ENCODE results near the gene ERBB2. TPM values are rescaled to one million over a fixed set of nuclear protein-coding genes. Genes with fewer than 3 reads are reported as not detected.
A peak's percentile ranks its signal among the peaks of the same experiment; 100 is the strongest.

ERBB2 gene
- total and polyA plus RNA-seq, 2 of the 13 experiments (the other 11 are each of a cell fraction or from before 2014, with no cell fraction given) = 57.7 to 64.1 TPM

DNA sequence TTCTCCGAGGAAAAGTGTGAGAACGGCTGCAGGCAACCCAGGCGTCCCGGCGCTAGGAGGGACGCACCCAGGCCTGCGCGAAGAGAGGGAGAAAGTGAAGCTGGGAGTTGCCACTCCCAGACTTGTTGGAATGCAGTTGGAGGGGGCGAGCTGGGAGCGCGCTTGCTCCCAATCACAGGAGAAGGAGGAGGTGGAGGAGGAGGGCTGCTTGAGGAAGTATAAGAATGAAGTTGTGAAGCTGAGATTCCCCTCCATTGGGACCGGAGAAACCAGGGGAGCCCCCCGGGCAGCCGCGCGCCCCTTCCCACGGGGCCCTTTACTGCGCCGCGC is at the start of gene ERBB2 (continued):
- TF ChIP-seq FOXA3 (CRISPR knock-in tag; IDR thresholded peaks at IDR 0.05) = no peak
- no peak for TF ChIP-seq NR3C1 (CRISPR knock-in tag; IDR thresholded peaks at IDR 0.05)
- TF ChIP-seq ATF7 (IDR thresholded peaks at IDR 0.05) = no peak
- TF ChIP-seq ATF7 (CRISPR knock-in tag; IDR thresholded peaks at IDR 0.05) = no peak
- TF ChIP-seq ZNF432 (CRISPR knock-in tag; IDR thresholded peaks at IDR 0.05; ENCODE audit: borderline replicate concordance) = no peak
- no peak for TF ChIP-seq JARID2 (CRISPR knock-in tag; IDR thresholded peaks at IDR 0.05; ENCODE audit: insufficient replicate concordance)
- peak; percentile 36; the same call in 1 of the 2 replicates for TF ChIP-seq KAT8 (CRISPR knock-in tag; IDR thresholded peaks at IDR 0.05)
- TF ChIP-seq, protein P1, sequence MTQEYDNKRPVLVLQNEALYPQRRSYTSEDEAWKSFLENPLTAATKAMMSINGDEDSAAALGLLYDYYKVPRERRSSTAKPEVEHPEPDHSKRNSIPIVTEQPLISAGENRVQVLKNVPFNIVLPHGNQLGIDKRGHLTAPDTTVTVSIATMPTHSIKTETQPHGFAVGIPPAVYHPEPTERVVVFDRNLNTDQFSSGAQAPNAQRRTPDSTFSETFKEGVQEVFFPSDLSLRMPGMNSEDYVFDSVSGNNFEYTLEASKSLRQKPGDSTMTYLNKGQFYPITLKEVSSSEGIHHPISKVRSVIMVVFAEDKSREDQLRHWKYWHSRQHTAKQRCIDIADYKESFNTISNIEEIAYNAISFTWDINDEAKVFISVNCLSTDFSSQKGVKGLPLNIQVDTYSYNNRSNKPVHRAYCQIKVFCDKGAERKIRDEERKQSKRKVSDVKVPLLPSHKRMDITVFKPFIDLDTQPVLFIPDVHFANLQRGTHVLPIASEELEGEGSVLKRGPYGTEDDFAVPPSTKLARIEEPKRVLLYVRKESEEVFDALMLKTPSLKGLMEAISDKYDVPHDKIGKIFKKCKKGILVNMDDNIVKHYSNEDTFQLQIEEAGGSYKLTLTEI (CRISPR knock-in tag; conservative IDR thresholded peaks at IDR 0.05) = no peak
- no peak for TF ChIP-seq ZNF124 (CRISPR knock-in tag; IDR thresholded peaks at IDR 0.05)
- TF ChIP-seq ZFP36L2 (CRISPR knock-in tag; IDR thresholded peaks at IDR 0.05) = no peak
- TF ChIP-seq, protein P2, sequence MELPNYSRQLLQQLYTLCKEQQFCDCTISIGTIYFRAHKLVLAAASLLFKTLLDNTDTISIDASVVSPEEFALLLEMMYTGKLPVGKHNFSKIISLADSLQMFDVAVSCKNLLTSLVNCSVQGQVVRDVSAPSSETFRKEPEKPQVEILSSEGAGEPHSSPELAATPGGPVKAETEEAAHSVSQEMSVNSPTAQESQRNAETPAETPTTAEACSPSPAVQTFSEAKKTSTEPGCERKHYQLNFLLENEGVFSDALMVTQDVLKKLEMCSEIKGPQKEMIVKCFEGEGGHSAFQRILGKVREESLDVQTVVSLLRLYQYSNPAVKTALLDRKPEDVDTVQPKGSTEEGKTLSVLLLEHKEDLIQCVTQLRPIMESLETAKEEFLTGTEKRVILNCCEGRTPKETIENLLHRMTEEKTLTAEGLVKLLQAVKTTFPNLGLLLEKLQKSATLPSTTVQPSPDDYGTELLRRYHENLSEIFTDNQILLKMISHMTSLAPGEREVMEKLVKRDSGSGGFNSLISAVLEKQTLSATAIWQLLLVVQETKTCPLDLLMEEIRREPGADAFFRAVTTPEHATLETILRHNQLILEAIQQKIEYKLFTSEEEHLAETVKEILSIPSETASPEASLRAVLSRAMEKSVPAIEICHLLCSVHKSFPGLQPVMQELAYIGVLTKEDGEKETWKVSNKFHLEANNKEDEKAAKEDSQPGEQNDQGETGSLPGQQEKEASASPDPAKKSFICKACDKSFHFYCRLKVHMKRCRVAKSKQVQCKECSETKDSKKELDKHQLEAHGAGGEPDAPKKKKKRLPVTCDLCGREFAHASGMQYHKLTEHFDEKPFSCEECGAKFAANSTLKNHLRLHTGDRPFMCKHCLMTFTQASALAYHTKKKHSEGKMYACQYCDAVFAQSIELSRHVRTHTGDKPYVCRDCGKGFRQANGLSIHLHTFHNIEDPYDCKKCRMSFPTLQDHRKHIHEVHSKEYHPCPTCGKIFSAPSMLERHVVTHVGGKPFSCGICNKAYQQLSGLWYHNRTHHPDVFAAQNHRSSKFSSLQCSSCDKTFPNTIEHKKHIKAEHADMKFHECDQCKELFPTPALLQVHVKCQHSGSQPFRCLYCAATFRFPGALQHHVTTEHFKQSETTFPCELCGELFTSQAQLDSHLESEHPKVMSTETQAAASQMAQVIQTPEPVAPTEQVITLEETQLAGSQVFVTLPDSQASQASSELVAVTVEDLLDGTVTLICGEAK (IDR thresholded peaks at IDR 0.05) = no peak
- TF ChIP-seq, protein P2 (CRISPR knock-in tag; IDR thresholded peaks at IDR 0.05) = no peak
- TF ChIP-seq ZNF446 (CRISPR knock-in tag; IDR thresholded peaks at IDR 0.05) = no peak
- TF ChIP-seq ZNF136 (CRISPR knock-in tag; IDR thresholded peaks at IDR 0.05; ENCODE audit: low read depth) = no peak
- peak; percentile 24; the same call in 1 of the 2 replicates for TF ChIP-seq NFYB (CRISPR knock-in tag; IDR thresholded peaks at IDR 0.05)
- TF ChIP-seq FLYWCH1 (CRISPR knock-in tag; IDR thresholded peaks at IDR 0.05) = no peak
- TF ChIP-seq GPN1 (CRISPR knock-in tag; IDR thresholded peaks at IDR 0.05; ENCODE audit: borderline replicate concordance) = no peak
- no peak for TF ChIP-seq RXRA (CRISPR knock-in tag; IDR thresholded peaks at IDR 0.05)
- TF ChIP-seq ARNT2 (CRISPR knock-in tag; IDR thresholded peaks at IDR 0.05; ENCODE audit: low read depth) = no peak
- TF ChIP-seq NFYC (CRISPR knock-in tag; IDR thresholded peaks at IDR 0.05) = peak; percentile 46; the same call in 1 of the 2 replicates
- TF ChIP-seq RBAK (CRISPR knock-in tag; IDR thresholded peaks at IDR 0.05) = no peak
- no peak for TF ChIP-seq ZNF570 (CRISPR knock-in tag; IDR thresholded peaks at IDR 0.05; ENCODE audit: borderline replicate concordance)
